GM19351 (cell line): ENCODE data around the gene CGAS.
"Not testable (repeated sequence)": the region's sequence is repeated elsewhere in the genome, so short reads cannot be mapped to it uniquely, and the experiment has no call there.

ENCODE experiments used
- ATAC-seq: cut with Tn5 transposase; IDR thresholded peaks from one replicate; pipeline ENCODE4 v1.9.1; 2021; ENCODE audit warnings: mild to moderate bottlenecking, moderate library complexity; ENCODE audit not compliant: unreplicated experiment

The CGAS gene

GRCh38 chr6:73400656-73401055 lies 51.4 kb downstream of the CGAS start:
- peak; percentile 67 for ATAC-seq

- ATAC-seq = no peak
Observed at GRCh38 chr6:73395875-73396274, 56.2 kb downstream of the CGAS start.

GRCh38 chr6:73394577-73395354 lies 57.3 kb downstream of the CGAS start, which contains the start of gene DDX43:
DDX43 (plus strand) TSS chr6:73394828; CDS start chr6:73394906, 78 bp downstream.
- ATAC-seq = no peak

GRCh38 chr6:73393278-73393677 lies 58.8 kb downstream of the CGAS start:
- ATAC-seq = no peak

- not testable (repeated sequence) for ATAC-seq
Observed at GRCh38 chr6:73392188-73392587, 59.9 kb downstream of the CGAS start.

- ATAC-seq = no peak
Observed at GRCh38 chr6:73391675-73392074, 60.4 kb downstream of the CGAS start.

GRCh38 chr6:73389854-73390253 lies 62.2 kb downstream of the CGAS start:
- no peak for ATAC-seq

GRCh38 chr6:73388800-73389512 lies 63.1 kb downstream of the CGAS start:
- ATAC-seq = peak; percentile 84

GRCh38 chr6:73388433-73388799 lies 63.7 kb downstream of the CGAS start:
- peak; percentile 9 for ATAC-seq

- no peak for ATAC-seq
Observed at GRCh38 chr6:73382462-73383113, 69.5 kb downstream of the CGAS start.

GRCh38 chr6:73381531-73381930 lies 70.6 kb downstream of the CGAS start:
- ATAC-seq = not testable (repeated sequence)

- ATAC-seq = no peak
Observed at GRCh38 chr6:73377225-73377624, 74.9 kb downstream of the CGAS start.

- no peak for ATAC-seq
Observed at GRCh38 chr6:73375216-73375615, 76.9 kb downstream of the CGAS start.
